ENCODE measurements around the gene WDFY2. TPM values are rescaled to one million over a fixed set of nuclear protein-coding genes. Genes with fewer than 3 reads are reported as not detected.

Gene WDFY2
- total and polyA plus RNA-seq, 2 of the 13 experiments (the other 11 are each of a cell fraction or from before 2014, with no cell fraction given): 22.6 to 27.0 TPM

DNA sequence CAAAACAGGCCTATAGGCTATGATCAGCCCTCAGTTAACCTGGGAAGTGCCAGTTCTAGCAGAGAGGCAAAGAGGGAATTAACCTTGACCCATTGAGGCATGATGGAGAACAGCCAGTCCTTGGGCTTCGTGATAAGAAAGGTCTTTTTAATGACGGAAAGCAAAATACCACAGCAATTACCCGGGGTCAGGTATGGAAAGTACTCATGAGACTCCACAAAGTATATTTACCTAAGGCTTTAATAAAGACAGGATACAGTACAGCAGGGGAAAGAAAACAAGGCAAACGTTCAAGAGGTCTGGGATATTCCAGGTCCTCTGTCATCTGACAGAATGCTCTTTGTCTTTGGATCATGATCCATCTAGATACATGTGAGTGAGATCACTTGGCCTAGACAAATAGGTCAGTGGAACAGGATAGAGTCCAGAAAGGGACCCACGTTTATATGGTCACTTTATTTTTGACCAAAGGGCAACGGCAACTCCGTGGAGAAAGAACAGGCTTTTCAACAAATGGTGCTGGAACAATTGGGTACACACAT lies 52.2 kb downstream of the WDFY2 start (continued):
- TF ChIP-seq, protein P1, sequence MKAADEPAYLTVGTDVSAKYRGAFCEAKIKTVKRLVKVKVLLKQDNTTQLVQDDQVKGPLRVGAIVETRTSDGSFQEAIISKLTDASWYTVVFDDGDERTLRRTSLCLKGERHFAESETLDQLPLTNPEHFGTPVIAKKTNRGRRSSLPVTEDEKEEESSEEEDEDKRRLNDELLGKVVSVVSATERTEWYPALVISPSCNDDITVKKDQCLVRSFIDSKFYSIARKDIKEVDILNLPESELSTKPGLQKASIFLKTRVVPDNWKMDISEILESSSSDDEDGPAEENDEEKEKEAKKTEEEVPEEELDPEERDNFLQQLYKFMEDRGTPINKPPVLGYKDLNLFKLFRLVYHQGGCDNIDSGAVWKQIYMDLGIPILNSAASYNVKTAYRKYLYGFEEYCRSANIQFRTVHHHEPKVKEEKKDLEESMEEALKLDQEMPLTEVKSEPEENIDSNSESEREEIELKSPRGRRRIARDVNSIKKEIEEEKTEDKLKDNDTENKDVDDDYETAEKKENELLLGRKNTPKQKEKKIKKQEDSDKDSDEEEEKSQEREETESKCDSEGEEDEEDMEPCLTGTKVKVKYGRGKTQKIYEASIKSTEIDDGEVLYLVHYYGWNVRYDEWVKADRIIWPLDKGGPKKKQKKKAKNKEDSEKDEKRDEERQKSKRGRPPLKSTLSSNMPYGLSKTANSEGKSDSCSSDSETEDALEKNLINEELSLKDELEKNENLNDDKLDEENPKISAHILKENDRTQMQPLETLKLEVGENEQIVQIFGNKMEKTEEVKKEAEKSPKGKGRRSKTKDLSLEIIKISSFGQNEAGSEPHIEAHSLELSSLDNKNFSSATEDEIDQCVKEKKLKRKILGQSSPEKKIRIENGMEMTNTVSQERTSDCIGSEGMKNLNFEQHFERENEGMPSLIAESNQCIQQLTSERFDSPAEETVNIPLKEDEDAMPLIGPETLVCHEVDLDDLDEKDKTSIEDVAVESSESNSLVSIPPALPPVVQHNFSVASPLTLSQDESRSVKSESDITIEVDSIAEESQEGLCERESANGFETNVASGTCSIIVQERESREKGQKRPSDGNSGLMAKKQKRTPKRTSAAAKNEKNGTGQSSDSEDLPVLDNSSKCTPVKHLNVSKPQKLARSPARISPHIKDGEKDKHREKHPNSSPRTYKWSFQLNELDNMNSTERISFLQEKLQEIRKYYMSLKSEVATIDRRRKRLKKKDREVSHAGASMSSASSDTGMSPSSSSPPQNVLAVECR (CRISPR knock-in tag; IDR thresholded peaks at IDR 0.05; ENCODE audit: borderline replicate concordance): no peak; the same call in 1 of the 2 replicates
- TF ChIP-seq FOSL2 (CRISPR knock-in tag; IDR thresholded peaks at IDR 0.05): peak; percentile 76
- peak; percentile 27; the same call in 1 of the 2 replicates for TF ChIP-seq ZNF281 (CRISPR knock-in tag; IDR thresholded peaks at IDR 0.05; ENCODE audit: borderline replicate concordance)
- peak; percentile 77; the same call in 1 of the 2 replicates for TF ChIP-seq HMGXB3 (CRISPR knock-in tag; IDR thresholded peaks at IDR 0.05; ENCODE audit: borderline replicate concordance)
- TF ChIP-seq, protein P2, sequence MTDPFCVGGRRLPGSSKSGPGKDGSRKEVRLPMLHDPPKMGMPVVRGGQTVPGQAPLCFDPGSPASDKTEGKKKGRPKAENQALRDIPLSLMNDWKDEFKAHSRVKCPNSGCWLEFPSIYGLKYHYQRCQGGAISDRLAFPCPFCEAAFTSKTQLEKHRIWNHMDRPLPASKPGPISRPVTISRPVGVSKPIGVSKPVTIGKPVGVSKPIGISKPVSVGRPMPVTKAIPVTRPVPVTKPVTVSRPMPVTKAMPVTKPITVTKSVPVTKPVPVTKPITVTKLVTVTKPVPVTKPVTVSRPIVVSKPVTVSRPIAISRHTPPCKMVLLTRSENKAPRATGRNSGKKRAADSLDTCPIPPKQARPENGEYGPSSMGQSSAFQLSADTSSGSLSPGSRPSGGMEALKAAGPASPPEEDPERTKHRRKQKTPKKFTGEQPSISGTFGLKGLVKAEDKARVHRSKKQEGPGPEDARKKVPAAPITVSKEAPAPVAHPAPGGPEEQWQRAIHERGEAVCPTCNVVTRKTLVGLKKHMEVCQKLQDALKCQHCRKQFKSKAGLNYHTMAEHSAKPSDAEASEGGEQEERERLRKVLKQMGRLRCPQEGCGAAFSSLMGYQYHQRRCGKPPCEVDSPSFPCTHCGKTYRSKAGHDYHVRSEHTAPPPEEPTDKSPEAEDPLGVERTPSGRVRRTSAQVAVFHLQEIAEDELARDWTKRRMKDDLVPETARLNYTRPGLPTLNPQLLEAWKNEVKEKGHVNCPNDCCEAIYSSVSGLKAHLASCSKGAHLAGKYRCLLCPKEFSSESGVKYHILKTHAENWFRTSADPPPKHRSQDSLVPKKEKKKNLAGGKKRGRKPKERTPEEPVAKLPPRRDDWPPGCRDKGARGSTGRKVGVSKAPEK (CRISPR knock-in tag; IDR thresholded peaks at IDR 0.05; ENCODE audit: borderline replicate concordance): no peak
- peak; percentile 44; the same call in 1 of the 2 replicates for TF ChIP-seq HOXD1 (CRISPR knock-in tag; IDR thresholded peaks at IDR 0.05)
- TF ChIP-seq SNAI1 (CRISPR knock-in tag; IDR thresholded peaks at IDR 0.05; ENCODE audit: borderline replicate concordance): no peak

Data from HepG2 (cell line).